WTC11 (cell line): ENCODE results near the gene NOX5.

Source experiments
- CTCF ChIP-seq: fragments of 200-600 bp; IDR thresholded peaks from 2 replicates; pipeline ENCODE4 v1.8.0; 2022; ENCODE audit warnings: antibody characterized with exemption
- ETV6 ChIP-seq: sonication (generic); formaldehyde crosslinking; IDR thresholded peaks from 2 replicates; pipeline ENCODE4 v1.8.1; 2022; ENCODE audit warnings: mild to moderate bottlenecking, missing genetic modification reagents
- HMGXB4 ChIP-seq: sonication (generic); formaldehyde crosslinking; IDR thresholded peaks from 2 replicates; pipeline ENCODE4 v1.8.1; 2023; ENCODE audit warnings: mild to moderate bottlenecking, moderate library complexity, missing genetic modification reagents
- JUN ChIP-seq: sonication (generic); formaldehyde crosslinking; IDR thresholded peaks from 2 replicates; pipeline ENCODE4 v1.8.0; 2023; ENCODE audit warnings: mild to moderate bottlenecking, missing genetic modification reagents
- USF2 ChIP-seq: sonication (generic); formaldehyde crosslinking; IDR thresholded peaks from 2 replicates; pipeline ENCODE4 v1.8.1; 2023; ENCODE audit warnings: mild to moderate bottlenecking, missing genetic modification reagents, moderate library complexity
- ZBTB43 ChIP-seq: sonication (generic); formaldehyde crosslinking; IDR thresholded peaks from 2 replicates; pipeline ENCODE4 v1.8.1; 2023; ENCODE audit warnings: mild to moderate bottlenecking, missing genetic modification reagents

- no peak for TF ChIP-seq ETV6
- TF ChIP-seq HMGXB4 (CRISPR knock-in tag), result no peak
- TF ChIP-seq JUN (CRISPR knock-in tag), result no peak
- TF ChIP-seq CTCF, result peak; percentile 46
- TF ChIP-seq USF2 (CRISPR knock-in tag), result no peak
- no peak for TF ChIP-seq ZBTB43 (CRISPR knock-in tag)
Observed at GRCh38 chr15:69035205-69035917, 20.9 kb downstream of the NOX5 start.
